GM23338 (cell line): Measurements from ENCODE around the gene RCVRN. TPM values are rescaled to one million over a fixed set of nuclear protein-coding genes. Genes with fewer than 3 reads are reported as not detected.
"Not testable (repeated sequence)": the region's sequence is repeated elsewhere in the genome, so short reads cannot be mapped to it uniquely, and the experiment has no call there.

Experiments
- ATAC-seq: fragments of 200-7000 bp; cut with Tn5 transposase; 3 replicates; pipeline ENCODE4 v1.9.1; 2020
- DNase-seq: peaks from one replicate; pipeline ENCODE4 v3.0.0-alpha.2; 2015; ENCODE audit warnings: low spot score
- H2AFZ ChIP-seq: fragments of 200-600 bp; sonication (generic); 2 replicates; pipeline ENCODE4 v1.8.0; 2016; ENCODE audit warnings: antibody characterized with exemption, mild to moderate bottlenecking, moderate library complexity
- H3F3A ChIP-seq: fragments of 200-600 bp; sonication (generic); replicated peaks from 2 replicates; pipeline ENCODE4 v1.8.0; 2017; ENCODE audit warnings: antibody characterized with exemption, mixed run types, low read depth
- H3K27ac ChIP-seq: fragments of 200-600 bp; sonication (generic); 2 replicates; pipeline ENCODE4 v1.6.1; 2016; ENCODE audit warnings: low read depth
- H3K27me3 ChIP-seq: fragments of 200-600 bp; sonication (generic); 2 replicates; pipeline ENCODE4 v1.8.0; 2016; ENCODE audit warnings: mild to moderate bottlenecking, mixed run types, moderate library complexity; ENCODE audit not compliant: insufficient read depth
- H3K36me3 ChIP-seq: fragments of 200-600 bp; sonication (generic); 2 replicates; pipeline ENCODE4 v1.8.0; 2016; ENCODE audit warnings: mild to moderate bottlenecking; ENCODE audit not compliant: insufficient read depth
- H3K4me1 ChIP-seq: fragments of 200-600 bp; sonication (generic); 2 replicates; pipeline ENCODE4 v1.8.0; 2016; ENCODE audit warnings: mild to moderate bottlenecking, moderate library complexity; ENCODE audit not compliant: insufficient read depth
- H3K4me2 ChIP-seq: fragments of 200-600 bp; sonication (generic); 2 replicates; pipeline ENCODE4 v1.7.1; 2017; ENCODE audit warnings: mixed run types
- H3K4me3 ChIP-seq: fragments of 200-600 bp; sonication (generic); 2 replicates; pipeline ENCODE4 v1.6.1; 2016; ENCODE audit warnings: mixed run types
- H3K79me2 ChIP-seq: fragments of 200-600 bp; sonication (generic); replicated peaks from 2 replicates; pipeline ENCODE4 v1.8.0; 2017; ENCODE audit warnings: mild to moderate bottlenecking; ENCODE audit not compliant: insufficient read depth
- H3K9me2 ChIP-seq: fragments of 200-600 bp; sonication (generic); 2 replicates; pipeline ENCODE4 v1.8.0; 2017; ENCODE audit not compliant: insufficient read depth
- H4K20me1 ChIP-seq: fragments of 200-600 bp; sonication (generic); replicated peaks from 2 replicates; pipeline ENCODE4 v1.8.0; 2017; ENCODE audit warnings: mild to moderate bottlenecking; ENCODE audit not compliant: insufficient read depth
- H3K27ac Mint-ChIP-seq: 2 replicates; pipeline ENCODE4 v1.8.0; 2020; ENCODE audit warnings: inconsistent platforms, mild to moderate bottlenecking, moderate library complexity, mixed read lengths
- H3K27me3 Mint-ChIP-seq: 3 replicates; pipeline ENCODE4 v1.8.0; 2022; ENCODE audit warnings: low read depth, mild to moderate bottlenecking, moderate library complexity, mixed read lengths, inconsistent platforms; ENCODE audit not compliant: insufficient read depth, poor library complexity
- H3K36me3 Mint-ChIP-seq: 3 replicates; pipeline ENCODE4 v1.8.0; 2021; ENCODE audit warnings: low read depth, mild to moderate bottlenecking, inconsistent platforms, moderate library complexity, mixed read lengths
- H3K4me1 Mint-ChIP-seq: 3 replicates; pipeline ENCODE4 v1.8.0; 2020; ENCODE audit warnings: mild to moderate bottlenecking, inconsistent platforms, mixed read lengths
- H3K4me3 Mint-ChIP-seq: 3 replicates; pipeline ENCODE4 v1.8.0; 2021; ENCODE audit warnings: moderate library complexity, mild to moderate bottlenecking, inconsistent platforms, mixed read lengths
- H3K9me3 Mint-ChIP-seq: 3 replicates; pipeline ENCODE4 v1.8.0; 2020; ENCODE audit warnings: moderate library complexity, mild to moderate bottlenecking, inconsistent platforms, mixed read lengths
- CREB1 ChIP-seq: fragments of 250-450 bp; sonication (Bioruptor Pico); IDR thresholded peaks from 2 replicates; pipeline ENCODE4 v1.5.0; 2020; ENCODE audit warnings: low read depth, mild to moderate bottlenecking, moderate library complexity
- EZH2 ChIP-seq: fragments of 200-600 bp; sonication (generic); IDR thresholded peaks from one replicate; pipeline ENCODE4 v1.8.0; 2017; ENCODE audit warnings: antibody characterized with exemption, mild to moderate bottlenecking, low read depth; ENCODE audit not compliant: unreplicated experiment
- EZH2phosphoT487 ChIP-seq: fragments of 200-600 bp; sonication (generic); IDR thresholded peaks from one replicate; pipeline ENCODE4 v1.8.1; 2018; ENCODE audit warnings: antibody characterized with exemption; ENCODE audit not compliant: unreplicated experiment
- POLR2AphosphoS5 ChIP-seq: IDR thresholded peaks from 2 replicates; pipeline ENCODE4 v1.6.1; 2016; ENCODE audit warnings: antibody characterized with exemption, low read depth
- ZNF114 ChIP-seq: fragments of 250-450 bp; sonication (Bioruptor Pico); IDR thresholded peaks from 2 replicates; pipeline ENCODE4 v1.5.0; 2020; ENCODE audit warnings: mild to moderate bottlenecking, moderate library complexity
- ZNF331 ChIP-seq: fragments of 250-450 bp; sonication (Bioruptor Pico); IDR thresholded peaks from 2 replicates; pipeline ENCODE4 v1.5.0; 2020; ENCODE audit warnings: low read depth, mild to moderate bottlenecking, moderate library complexity
- polyA plus RNA-seq: library from polyadenylated mRNA; unstranded; fragments of >200 nt; fragmentation: Nextera tagmentation; extraction: Ambion mirVana; gene quantifications from 2 replicates; pipeline ENCODE4 v1.2.1, GENCODE V29; 2016
- total RNA-seq: library from RNA; depleted of rRNA; stranded (reverse); fragments of >200 nt; shearing (Covaris generic); gene quantifications from 2 replicates; pipeline ENCODE4 v1.2.3, GENCODE V29; 2014
- TF ChIP-seq, protein P1 (sequence below): fragments of 250-450 bp; sonication (Bioruptor Pico); IDR thresholded peaks from 2 replicates; pipeline ENCODE4 v1.5.0; 2020; ENCODE audit warnings: mild to moderate bottlenecking, moderate library complexity
- TF ChIP-seq, protein P2 (sequence below): IDR thresholded peaks from 2 replicates; pipeline ENCODE4 v1.6.1; 2016; ENCODE audit warnings: antibody characterized with exemption

RCVRN gene
- total and polyA plus RNA-seq, 2 experiments from 2014 or later, result not detected

- not testable (repeated sequence) for H3K4me3 ChIP-seq, H4K20me1 ChIP-seq, H3F3A ChIP-seq, H3K36me3 ChIP-seq, H3K27ac ChIP-seq, H3K27ac Mint-ChIP-seq, H2AFZ ChIP-seq, H3K4me2 ChIP-seq, H3K36me3 Mint-ChIP-seq, H3K4me1 Mint-ChIP-seq, H3K9me3 Mint-ChIP-seq, H3K9me2 ChIP-seq, H3K4me1 ChIP-seq, H3K4me3 Mint-ChIP-seq, ATAC-seq, DNase-seq, H3K79me2 ChIP-seq, H3K27me3 ChIP-seq, H3K27me3 Mint-ChIP-seq
These were observed 16.1 kb upstream of the RCVRN start for GRCh38 chr17:9921216-9921615.

DNA sequence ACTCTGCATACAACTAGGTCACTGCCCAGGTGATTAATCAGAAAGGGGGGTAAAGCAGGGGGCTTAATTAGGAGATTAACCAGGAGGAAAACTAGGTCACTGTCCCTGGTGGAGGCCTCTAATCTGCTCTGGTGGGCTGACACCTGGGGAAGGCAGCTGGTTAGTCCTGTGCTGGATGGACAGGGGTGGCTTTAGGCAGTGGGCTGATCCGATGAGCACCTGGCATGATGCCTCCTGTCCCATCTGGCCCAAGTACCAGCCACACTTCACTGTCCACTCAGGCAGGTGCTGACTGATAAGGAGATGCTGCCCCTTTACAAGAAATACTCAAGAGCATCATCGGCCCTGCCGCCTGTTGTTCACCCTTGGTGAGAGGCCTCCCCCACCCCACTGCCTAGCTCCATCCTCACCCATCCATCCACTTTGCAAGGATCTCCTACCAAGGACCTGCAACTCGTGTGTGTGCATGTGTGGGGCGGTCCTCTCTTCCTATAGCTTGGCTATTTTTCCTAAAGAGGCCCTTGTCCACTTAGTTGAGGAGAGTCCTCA is 13.8 kb upstream of the RCVRN start:
- DNase-seq (no peak), ATAC-seq (no peak)
- TF ChIP-seq, protein P1, sequence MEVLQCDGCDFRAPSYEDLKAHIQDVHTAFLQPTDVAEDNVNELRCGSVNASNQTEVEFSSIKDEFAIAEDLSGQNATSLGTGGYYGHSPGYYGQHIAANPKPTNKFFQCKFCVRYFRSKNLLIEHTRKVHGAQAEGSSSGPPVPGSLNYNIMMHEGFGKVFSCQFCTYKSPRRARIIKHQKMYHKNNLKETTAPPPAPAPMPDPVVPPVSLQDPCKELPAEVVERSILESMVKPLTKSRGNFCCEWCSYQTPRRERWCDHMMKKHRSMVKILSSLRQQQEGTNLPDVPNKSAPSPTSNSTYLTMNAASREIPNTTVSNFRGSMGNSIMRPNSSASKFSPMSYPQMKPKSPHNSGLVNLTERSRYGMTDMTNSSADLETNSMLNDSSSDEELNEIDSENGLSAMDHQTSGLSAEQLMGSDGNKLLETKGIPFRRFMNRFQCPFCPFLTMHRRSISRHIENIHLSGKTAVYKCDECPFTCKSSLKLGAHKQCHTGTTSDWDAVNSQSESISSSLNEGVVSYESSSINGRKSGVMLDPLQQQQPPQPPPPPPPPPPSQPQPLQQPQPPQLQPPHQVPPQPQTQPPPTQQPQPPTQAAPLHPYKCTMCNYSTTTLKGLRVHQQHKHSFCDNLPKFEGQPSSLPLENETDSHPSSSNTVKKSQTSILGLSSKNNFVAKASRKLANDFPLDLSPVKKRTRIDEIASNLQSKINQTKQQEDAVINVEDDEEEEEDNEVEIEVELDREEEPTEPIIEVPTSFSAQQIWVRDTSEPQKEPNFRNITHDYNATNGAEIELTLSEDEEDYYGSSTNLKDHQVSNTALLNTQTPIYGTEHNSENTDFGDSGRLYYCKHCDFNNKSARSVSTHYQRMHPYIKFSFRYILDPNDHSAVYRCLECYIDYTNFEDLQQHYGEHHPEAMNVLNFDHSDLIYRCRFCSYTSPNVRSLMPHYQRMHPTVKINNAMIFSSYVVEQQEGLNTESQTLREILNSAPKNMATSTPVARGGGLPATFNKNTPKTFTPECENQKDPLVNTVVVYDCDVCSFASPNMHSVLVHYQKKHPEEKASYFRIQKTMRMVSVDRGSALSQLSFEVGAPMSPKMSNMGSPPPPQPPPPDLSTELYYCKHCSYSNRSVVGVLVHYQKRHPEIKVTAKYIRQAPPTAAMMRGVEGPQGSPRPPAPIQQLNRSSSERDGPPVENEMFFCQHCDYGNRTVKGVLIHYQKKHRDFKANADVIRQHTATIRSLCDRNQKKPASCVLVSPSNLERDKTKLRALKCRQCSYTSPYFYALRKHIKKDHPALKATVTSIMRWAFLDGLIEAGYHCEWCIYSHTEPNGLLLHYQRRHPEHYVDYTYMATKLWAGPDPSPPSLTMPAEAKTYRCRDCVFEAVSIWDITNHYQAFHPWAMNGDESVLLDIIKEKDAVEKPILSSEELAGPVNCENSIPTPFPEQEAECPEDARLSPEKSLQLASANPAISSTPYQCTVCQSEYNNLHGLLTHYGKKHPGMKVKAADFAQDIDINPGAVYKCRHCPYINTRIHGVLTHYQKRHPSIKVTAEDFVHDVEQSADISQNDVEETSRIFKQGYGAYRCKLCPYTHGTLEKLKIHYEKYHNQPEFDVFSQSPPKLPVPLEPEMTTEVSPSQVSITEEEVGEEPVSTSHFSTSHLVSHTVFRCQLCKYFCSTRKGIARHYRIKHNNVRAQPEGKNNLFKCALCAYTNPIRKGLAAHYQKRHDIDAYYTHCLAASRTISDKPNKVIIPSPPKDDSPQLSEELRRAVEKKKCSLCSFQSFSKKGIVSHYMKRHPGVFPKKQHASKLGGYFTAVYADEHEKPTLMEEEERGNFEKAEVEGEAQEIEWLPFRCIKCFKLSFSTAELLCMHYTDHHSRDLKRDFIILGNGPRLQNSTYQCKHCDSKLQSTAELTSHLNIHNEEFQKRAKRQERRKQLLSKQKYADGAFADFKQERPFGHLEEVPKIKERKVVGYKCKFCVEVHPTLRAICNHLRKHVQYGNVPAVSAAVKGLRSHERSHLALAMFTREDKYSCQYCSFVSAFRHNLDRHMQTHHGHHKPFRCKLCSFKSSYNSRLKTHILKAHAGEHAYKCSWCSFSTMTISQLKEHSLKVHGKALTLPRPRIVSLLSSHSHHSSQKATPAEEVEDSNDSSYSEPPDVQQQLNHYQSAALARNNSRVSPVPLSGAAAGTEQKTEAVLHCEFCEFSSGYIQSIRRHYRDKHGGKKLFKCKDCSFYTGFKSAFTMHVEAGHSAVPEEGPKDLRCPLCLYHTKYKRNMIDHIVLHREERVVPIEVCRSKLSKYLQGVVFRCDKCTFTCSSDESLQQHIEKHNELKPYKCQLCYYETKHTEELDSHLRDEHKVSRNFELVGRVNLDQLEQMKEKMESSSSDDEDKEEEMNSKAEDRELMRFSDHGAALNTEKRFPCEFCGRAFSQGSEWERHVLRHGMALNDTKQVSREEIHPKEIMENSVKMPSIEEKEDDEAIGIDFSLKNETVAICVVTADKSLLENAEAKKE (CRISPR knock-in tag), result no peak
- no peak for TF ChIP-seq EZH2
- TF ChIP-seq ZNF331 (CRISPR knock-in tag), result no peak
- TF ChIP-seq, protein P2, sequence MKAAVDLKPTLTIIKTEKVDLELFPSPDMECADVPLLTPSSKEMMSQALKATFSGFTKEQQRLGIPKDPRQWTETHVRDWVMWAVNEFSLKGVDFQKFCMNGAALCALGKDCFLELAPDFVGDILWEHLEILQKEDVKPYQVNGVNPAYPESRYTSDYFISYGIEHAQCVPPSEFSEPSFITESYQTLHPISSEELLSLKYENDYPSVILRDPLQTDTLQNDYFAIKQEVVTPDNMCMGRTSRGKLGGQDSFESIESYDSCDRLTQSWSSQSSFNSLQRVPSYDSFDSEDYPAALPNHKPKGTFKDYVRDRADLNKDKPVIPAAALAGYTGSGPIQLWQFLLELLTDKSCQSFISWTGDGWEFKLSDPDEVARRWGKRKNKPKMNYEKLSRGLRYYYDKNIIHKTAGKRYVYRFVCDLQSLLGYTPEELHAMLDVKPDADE, result no peak
- no peak for TF ChIP-seq EZH2phosphoT487
- TF ChIP-seq ZNF114 (CRISPR knock-in tag), result no peak
- TF ChIP-seq POLR2AphosphoS5, result no peak
- no peak for TF ChIP-seq CREB1 (CRISPR knock-in tag)
- H3K36me3 Mint-ChIP-seq, result no peaks in the 10 kb centered on the region
- no peaks in the 10 kb centered on the region for H3K9me2 ChIP-seq
- H3K4me1 ChIP-seq, result no peaks in the 10 kb centered on the region
- H3K27ac Mint-ChIP-seq, result no peak overlapping the region
- H3K79me2 ChIP-seq, result no peaks in the 10 kb centered on the region
- H3K36me3 ChIP-seq, result no peaks in the 10 kb centered on the region
- H3K27me3 ChIP-seq, result no peaks in the 10 kb centered on the region
- H3K4me1 Mint-ChIP-seq, result no peaks in the 10 kb centered on the region
- no peak overlapping the region for H3K27ac ChIP-seq
- no peak overlapping the region for H3K4me3 ChIP-seq
- no peak overlapping the region for H3K4me2 ChIP-seq
- H3K27me3 Mint-ChIP-seq, result peaks cover 5% of the 10 kb centered on the region
- H3F3A ChIP-seq, result no peaks in the 10 kb centered on the region
- H4K20me1 ChIP-seq, result no peaks in the 10 kb centered on the region
- no peaks in the 10 kb centered on the region for H3K9me3 Mint-ChIP-seq
- no peak overlapping the region for H2AFZ ChIP-seq
- H3K4me3 Mint-ChIP-seq, result no peak overlapping the region
